ENCODE measurements around the gene SAMD4A.

Gene SAMD4A

GRCh38 chr14:54739514-54739913, 172.6 kb downstream of the SAMD4A start:
- no peak for DNase-seq (ENCODE audit: low read depth in 1 of 2, low spot score in 1 of 2)
- Histone ChIP-seq H3K4me3 (replicated peaks; ENCODE audit: insufficient read depth, low read length) (no peak overlapping the region), H3K27ac (replicated peaks) (no peak overlapping the region), H3K27me3 (ENCODE audit: insufficient read depth, poor library complexity, severe bottlenecking) (peaks cover 2% of the 10 kb centered on the region)
- TF ChIP-seq GABPA (IDR thresholded peaks at IDR 0.05; ENCODE audit: low read depth) = no peak
- TF ChIP-seq POLR2AphosphoS5 (IDR thresholded peaks at IDR 0.05; ENCODE audit: low read depth) = no peak
- TF ChIP-seq CTCF (IDR thresholded peaks at IDR 0.05; ENCODE audit: insufficient read depth, low read length) = no peak
- TF ChIP-seq SPI1 (IDR thresholded peaks at IDR 0.05; ENCODE audit: borderline replicate concordance, low read depth) = no peak
- no peak for TF ChIP-seq REST (IDR thresholded peaks at IDR 0.05; ENCODE audit: insufficient replicate concordance, low read depth)

- no peak for DNase-seq (ENCODE audit: low read depth in 1 of 2, low spot score in 1 of 2)
- no peak for TF ChIP-seq SPI1 (IDR thresholded peaks at IDR 0.05; ENCODE audit: borderline replicate concordance, low read depth)
- no peak for TF ChIP-seq CTCF (IDR thresholded peaks at IDR 0.05; ENCODE audit: insufficient read depth, low read length)
- TF ChIP-seq GABPA (IDR thresholded peaks at IDR 0.05; ENCODE audit: low read depth) = no peak
- TF ChIP-seq REST (IDR thresholded peaks at IDR 0.05; ENCODE audit: insufficient replicate concordance, low read depth) = no peak
- no peak for TF ChIP-seq POLR2AphosphoS5 (IDR thresholded peaks at IDR 0.05; ENCODE audit: low read depth)
- H3K27me3 ChIP-seq (ENCODE audit: insufficient read depth, poor library complexity, severe bottlenecking) = peaks cover 1% of the 10 kb centered on the region
- no peak overlapping the region for H3K4me3 ChIP-seq (replicated peaks; ENCODE audit: insufficient read depth, low read length)
- H3K27ac ChIP-seq (replicated peaks) = no peak overlapping the region
Measured at GRCh38 chr14:54742492-54743350, 175.8 kb downstream of the SAMD4A start.

GRCh38 chr14:54743382-54743781, 176.5 kb downstream of the SAMD4A start:
- H3K4me3 ChIP-seq (replicated peaks; ENCODE audit: insufficient read depth, low read length) = no peak overlapping the region
- DNase-seq (ENCODE audit: low read depth in 1 of 2, low spot score in 1 of 2) = no peak
- TF ChIP-seq REST (IDR thresholded peaks at IDR 0.05; ENCODE audit: insufficient replicate concordance, low read depth) (no peak), CTCF (IDR thresholded peaks at IDR 0.05; ENCODE audit: insufficient read depth, low read length) (no peak), SPI1 (IDR thresholded peaks at IDR 0.05; ENCODE audit: borderline replicate concordance, low read depth) (no peak), POLR2AphosphoS5 (IDR thresholded peaks at IDR 0.05; ENCODE audit: low read depth) (no peak), GABPA (IDR thresholded peaks at IDR 0.05; ENCODE audit: low read depth) (no peak)
- H3K27me3 ChIP-seq (ENCODE audit: insufficient read depth, poor library complexity, severe bottlenecking) = no peaks in the 10 kb centered on the region
- no peak overlapping the region for H3K27ac ChIP-seq (replicated peaks)

All from HL-60 (cell line).